ENCODE results near the gene S100A7.

S100A7 gene

DNA sequence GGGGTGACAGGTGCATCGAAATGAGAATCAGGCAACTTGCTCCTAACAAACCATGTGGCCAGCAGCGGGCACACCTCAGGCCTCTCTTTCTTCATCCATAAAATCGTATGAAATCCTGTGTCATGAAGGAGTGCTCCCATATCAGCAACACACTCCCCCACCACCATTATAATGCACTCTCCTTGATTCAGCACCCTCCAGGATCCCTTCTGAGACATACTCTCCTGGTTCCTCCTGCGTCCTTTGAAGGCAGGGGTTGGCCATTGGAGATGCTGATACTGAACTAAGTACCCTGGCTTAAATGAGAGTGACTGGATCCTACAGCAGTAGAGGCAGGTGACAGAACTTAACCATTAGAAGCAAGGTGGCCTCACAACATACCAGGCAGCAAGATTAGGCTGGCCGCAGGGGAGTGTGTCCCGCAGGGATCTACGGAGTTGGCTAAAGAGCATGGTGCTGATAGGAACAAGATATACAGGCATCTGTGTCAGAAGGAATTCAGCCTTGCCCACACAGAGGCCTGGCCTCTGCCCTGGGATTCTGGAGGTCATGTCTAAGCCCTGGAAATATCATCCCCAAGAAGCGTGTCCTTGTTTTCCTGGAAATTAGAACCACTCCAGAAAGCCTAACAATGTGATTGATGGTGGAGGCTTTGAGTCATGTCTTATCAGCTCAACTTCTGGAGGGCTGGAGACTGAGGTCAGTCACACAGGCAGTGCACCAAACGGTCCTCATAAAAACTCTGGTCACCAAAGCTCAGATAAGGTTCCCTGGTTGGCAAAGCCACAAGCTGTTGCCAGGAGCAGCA is 27.4 kb downstream of the S100A7 start:
- Histone ChIP-seq H3K36me3 (ENCODE audit: control insufficient read depth, insufficient read depth, low read length) (no peaks in the 10 kb centered on the region), H3K4me3 (ENCODE audit: insufficient read depth, low read depth, low read length, poor library complexity, severe bottlenecking) (no peak overlapping the region), H3K4me1 (ENCODE audit: control insufficient read depth, insufficient read depth, low read length, poor library complexity, severe bottlenecking) (no peaks in the 10 kb centered on the region), H3K27me3 (replicated peaks; ENCODE audit: control insufficient read depth, insufficient read depth, low read length, poor library complexity, severe bottlenecking) (no peaks in the 10 kb centered on the region), H3K27ac (ENCODE audit: insufficient read depth, low read length, poor library complexity, severe bottlenecking) (no peak overlapping the region), H3K9me3 (ENCODE audit: control insufficient read depth, low read length) (no peaks in the 10 kb centered on the region)
- DNase-seq, result no peak

DNA sequence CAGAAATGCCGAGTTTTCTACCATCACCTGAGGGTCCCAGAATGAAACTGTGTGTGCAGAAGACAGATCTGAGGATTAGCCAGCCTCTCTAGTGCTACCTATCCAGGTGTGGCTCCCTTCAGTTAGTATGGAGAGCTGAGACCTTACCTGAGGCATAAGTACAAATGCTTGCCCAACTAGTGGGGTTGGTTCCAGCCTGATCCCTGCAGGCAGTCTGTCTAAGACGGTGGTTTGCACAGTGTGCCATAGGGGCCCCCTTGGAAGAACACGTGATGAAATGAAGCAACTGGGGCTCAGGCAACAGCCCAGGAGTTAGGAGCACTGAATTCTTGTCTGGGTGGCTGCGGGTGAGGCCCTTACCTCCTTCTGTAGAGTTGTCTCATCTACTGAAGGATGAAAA is 28.5 kb downstream of the S100A7 start:
- H3K4me1 ChIP-seq (ENCODE audit: control insufficient read depth, insufficient read depth, low read length, poor library complexity, severe bottlenecking), result no peaks in the 10 kb centered on the region
- H3K4me3 ChIP-seq (ENCODE audit: insufficient read depth, low read depth, low read length, poor library complexity, severe bottlenecking), result no peak overlapping the region
- no peaks in the 10 kb centered on the region for H3K9me3 ChIP-seq (ENCODE audit: control insufficient read depth, low read length)
- H3K36me3 ChIP-seq (ENCODE audit: control insufficient read depth, insufficient read depth, low read length), result no peaks in the 10 kb centered on the region
- DNase-seq, result no peak
- no peak overlapping the region for H3K27ac ChIP-seq (ENCODE audit: insufficient read depth, low read length, poor library complexity, severe bottlenecking)
- H3K27me3 ChIP-seq (replicated peaks; ENCODE audit: control insufficient read depth, insufficient read depth, low read length, poor library complexity, severe bottlenecking), result no peaks in the 10 kb centered on the region

DNA sequence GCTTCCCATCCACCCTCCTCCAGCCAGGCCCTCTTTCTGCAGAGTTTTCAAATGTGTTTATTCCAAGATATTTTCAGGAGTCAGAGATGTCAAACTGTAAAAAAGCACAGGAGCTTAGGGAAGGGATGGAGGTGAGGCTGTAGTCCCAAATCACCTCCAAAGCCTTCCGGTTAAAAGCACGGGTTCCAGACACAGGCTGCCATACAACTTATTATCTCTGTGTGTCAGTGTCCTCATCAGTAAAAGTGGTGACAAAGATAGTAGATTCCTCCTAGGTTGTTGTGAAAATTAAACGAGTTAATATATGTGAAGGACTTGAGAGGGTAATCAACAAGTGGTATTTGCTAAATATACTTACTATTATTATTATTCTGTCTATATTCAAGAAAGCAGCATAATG is 29.0 kb downstream of the S100A7 start:
- H3K4me3 ChIP-seq (ENCODE audit: insufficient read depth, low read depth, low read length, poor library complexity, severe bottlenecking), result no peak overlapping the region

DNA sequence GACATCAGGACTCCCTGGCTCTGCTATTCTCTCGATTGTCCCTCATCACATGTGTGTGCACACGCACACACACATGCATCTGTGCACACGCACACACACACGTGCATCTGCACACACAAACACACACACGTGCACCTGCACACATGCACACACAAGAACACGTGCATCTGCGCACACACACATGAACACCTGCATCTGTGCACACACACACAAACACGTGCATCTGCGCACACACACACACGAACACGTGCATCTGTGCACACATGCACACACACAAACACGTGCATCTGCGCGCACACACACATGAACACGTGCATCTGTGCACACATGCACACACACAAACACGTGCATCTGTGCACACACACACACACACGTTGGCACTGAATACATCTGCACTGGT is 29.4 kb downstream of the S100A7 start:
- H3K27ac ChIP-seq (ENCODE audit: insufficient read depth, low read length, poor library complexity, severe bottlenecking), result no peak overlapping the region
- no peaks in the 10 kb centered on the region for H3K36me3 ChIP-seq (ENCODE audit: control insufficient read depth, insufficient read depth, low read length)
- H3K27me3 ChIP-seq (replicated peaks; ENCODE audit: control insufficient read depth, insufficient read depth, low read length, poor library complexity, severe bottlenecking), result no peaks in the 10 kb centered on the region
- no peak overlapping the region for H3K4me3 ChIP-seq (ENCODE audit: insufficient read depth, low read depth, low read length, poor library complexity, severe bottlenecking)
- H3K4me1 ChIP-seq (ENCODE audit: control insufficient read depth, insufficient read depth, low read length, poor library complexity, severe bottlenecking), result no peaks in the 10 kb centered on the region
- H3K9me3 ChIP-seq (ENCODE audit: control insufficient read depth, low read length), result no peaks in the 10 kb centered on the region
- no peak for DNase-seq

More for the DNA sequence above, 29.0 kb downstream of the S100A7 start:
- Histone ChIP-seq H3K4me1 (ENCODE audit: control insufficient read depth, insufficient read depth, low read length, poor library complexity, severe bottlenecking) (no peaks in the 10 kb centered on the region), H3K27me3 (replicated peaks; ENCODE audit: control insufficient read depth, insufficient read depth, low read length, poor library complexity, severe bottlenecking) (no peaks in the 10 kb centered on the region), H3K27ac (ENCODE audit: insufficient read depth, low read length, poor library complexity, severe bottlenecking) (no peak overlapping the region), H3K9me3 (ENCODE audit: control insufficient read depth, low read length) (no peaks in the 10 kb centered on the region), H3K36me3 (ENCODE audit: control insufficient read depth, insufficient read depth, low read length) (no peaks in the 10 kb centered on the region)
- DNase-seq, result no peak

DNA sequence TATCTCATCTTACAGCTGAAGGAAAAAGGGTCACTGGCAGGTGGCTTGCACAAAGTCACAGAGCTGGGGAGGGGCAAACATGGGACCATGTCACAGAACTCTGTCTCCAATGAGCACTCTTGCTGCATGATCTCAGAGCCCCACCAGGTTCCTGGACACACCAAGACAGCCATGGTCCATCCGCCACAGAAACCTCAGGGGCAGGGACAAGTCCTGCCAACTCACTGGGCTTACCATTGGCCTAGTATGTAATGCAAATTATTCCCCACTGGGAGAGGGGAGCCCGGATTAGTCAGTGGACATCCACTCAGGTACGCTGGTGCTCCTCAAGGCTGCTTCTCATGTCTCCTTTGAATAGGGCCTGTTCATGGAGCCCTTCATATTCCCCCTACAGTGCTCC is 29.9 kb downstream of the S100A7 start:
- no peaks in the 10 kb centered on the region for H3K9me3 ChIP-seq (ENCODE audit: control insufficient read depth, low read length)
- H3K27ac ChIP-seq (ENCODE audit: insufficient read depth, low read length, poor library complexity, severe bottlenecking), result no peak overlapping the region
- no peaks in the 10 kb centered on the region for H3K4me1 ChIP-seq (ENCODE audit: control insufficient read depth, insufficient read depth, low read length, poor library complexity, severe bottlenecking)
- H3K36me3 ChIP-seq (ENCODE audit: control insufficient read depth, insufficient read depth, low read length), result no peaks in the 10 kb centered on the region
- DNase-seq, result no peak
- no peak overlapping the region for H3K4me3 ChIP-seq (ENCODE audit: insufficient read depth, low read depth, low read length, poor library complexity, severe bottlenecking)
- H3K27me3 ChIP-seq (replicated peaks; ENCODE audit: control insufficient read depth, insufficient read depth, low read length, poor library complexity, severe bottlenecking), result no peaks in the 10 kb centered on the region

DNA sequence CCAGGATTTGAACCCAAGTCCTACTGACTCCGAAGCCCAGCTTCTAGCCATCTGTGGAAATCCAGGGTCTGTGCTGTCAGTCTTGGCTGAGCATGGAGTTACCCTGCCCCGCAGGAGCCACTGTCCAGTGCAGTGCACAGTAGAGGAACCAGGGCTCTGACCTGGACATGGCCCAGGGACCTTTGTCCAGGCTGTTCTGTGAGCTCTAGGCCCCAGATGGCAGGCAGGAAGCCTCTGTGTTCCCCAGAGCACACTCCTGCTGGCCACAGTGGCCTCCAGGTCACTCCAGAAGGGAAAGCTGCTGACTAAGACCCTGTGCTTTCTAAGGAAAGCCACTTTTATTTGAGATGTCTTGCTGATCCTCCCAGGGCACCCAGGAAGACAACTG is 30.3 kb downstream of the S100A7 start:
- Histone ChIP-seq H3K4me1 (ENCODE audit: control insufficient read depth, insufficient read depth, low read length, poor library complexity, severe bottlenecking) (no peaks in the 10 kb centered on the region), H3K27me3 (replicated peaks; ENCODE audit: control insufficient read depth, insufficient read depth, low read length, poor library complexity, severe bottlenecking) (no peaks in the 10 kb centered on the region), H3K27ac (ENCODE audit: insufficient read depth, low read length, poor library complexity, severe bottlenecking) (no peak overlapping the region)

DNA sequence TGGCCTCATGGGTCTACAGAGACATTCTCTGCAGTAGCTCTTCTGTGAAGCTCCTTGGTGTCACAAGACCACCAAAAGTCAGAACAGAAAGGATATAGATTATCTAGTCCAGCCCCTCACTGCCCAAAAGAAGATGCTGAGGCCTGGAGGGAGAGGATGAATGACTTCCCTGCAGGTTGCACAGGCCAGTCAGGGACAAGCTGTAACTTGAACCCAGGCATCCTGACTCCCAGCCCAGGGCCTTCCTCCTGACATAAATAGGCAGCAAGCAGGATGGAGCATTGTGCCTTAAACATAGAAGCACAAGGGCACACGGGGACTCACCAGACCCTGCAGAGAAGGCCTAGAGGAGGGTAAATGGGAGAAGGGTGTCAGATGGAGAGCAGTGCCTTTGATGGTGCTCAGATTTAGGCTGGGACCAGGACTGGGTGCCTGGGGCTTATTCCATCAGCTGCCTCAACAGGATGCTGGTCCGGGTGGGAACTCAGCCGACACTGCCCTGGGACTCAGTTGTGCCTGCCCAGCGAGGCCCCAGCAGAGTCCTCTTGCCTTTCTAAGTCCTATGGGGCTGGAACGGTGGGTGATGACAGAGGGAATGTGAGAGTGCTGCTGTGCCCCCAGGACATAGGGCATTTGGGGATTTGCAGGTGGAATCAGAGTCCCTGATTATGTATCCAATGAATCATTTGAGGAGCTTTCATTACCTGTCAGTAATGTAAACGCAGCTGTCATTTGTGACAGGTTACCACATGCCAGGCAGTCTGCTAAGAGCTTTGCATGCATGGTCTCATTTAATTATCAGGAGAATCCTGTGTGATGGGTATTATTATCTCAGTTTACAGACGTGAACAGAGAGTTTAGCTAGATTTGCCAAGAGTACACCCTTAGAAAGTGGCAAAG is 30.9 kb downstream of the S100A7 start:
- Histone ChIP-seq H3K4me3 (ENCODE audit: insufficient read depth, low read depth, low read length, poor library complexity, severe bottlenecking) (no peak overlapping the region), H3K36me3 (ENCODE audit: control insufficient read depth, insufficient read depth, low read length) (no peaks in the 10 kb centered on the region), H3K4me1 (ENCODE audit: control insufficient read depth, insufficient read depth, low read length, poor library complexity, severe bottlenecking) (no peaks in the 10 kb centered on the region), H3K27me3 (replicated peaks; ENCODE audit: control insufficient read depth, insufficient read depth, low read length, poor library complexity, severe bottlenecking) (no peaks in the 10 kb centered on the region), H3K27ac (ENCODE audit: insufficient read depth, low read length, poor library complexity, severe bottlenecking) (no peak overlapping the region), H3K9me3 (ENCODE audit: control insufficient read depth, low read length) (no peaks in the 10 kb centered on the region)
- no peak for DNase-seq

More for the DNA sequence above, 30.3 kb downstream of the S100A7 start:
- no peak for DNase-seq
- Histone ChIP-seq H3K36me3 (ENCODE audit: control insufficient read depth, insufficient read depth, low read length) (no peaks in the 10 kb centered on the region), H3K9me3 (ENCODE audit: control insufficient read depth, low read length) (no peaks in the 10 kb centered on the region), H3K4me3 (ENCODE audit: insufficient read depth, low read depth, low read length, poor library complexity, severe bottlenecking) (no peak overlapping the region)

DNA sequence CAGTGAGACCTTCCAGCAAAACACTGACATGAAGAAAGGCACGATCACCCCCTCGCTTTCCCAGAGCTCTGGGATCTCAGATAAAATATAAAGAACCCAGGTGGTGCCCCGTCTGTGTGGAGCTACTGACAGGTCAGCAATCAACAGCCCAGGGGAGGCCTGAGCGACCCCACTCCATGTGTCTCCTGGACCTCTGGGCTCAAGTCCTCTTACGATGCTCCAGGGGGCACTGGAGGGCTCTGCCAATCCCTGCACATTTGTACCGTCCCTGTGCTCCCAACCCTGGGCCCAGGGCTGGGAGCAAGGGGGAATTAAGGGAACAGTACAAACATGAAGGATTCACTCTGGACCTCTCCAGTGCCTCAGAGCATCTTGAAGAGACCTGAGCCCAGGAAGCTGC is 31.7 kb downstream of the S100A7 start:
- Histone ChIP-seq H3K27me3 (replicated peaks; ENCODE audit: control insufficient read depth, insufficient read depth, low read length, poor library complexity, severe bottlenecking) (no peaks in the 10 kb centered on the region), H3K9me3 (ENCODE audit: control insufficient read depth, low read length) (no peaks in the 10 kb centered on the region), H3K4me3 (ENCODE audit: insufficient read depth, low read depth, low read length, poor library complexity, severe bottlenecking) (no peak overlapping the region), H3K27ac (ENCODE audit: insufficient read depth, low read length, poor library complexity, severe bottlenecking) (no peak overlapping the region), H3K36me3 (ENCODE audit: control insufficient read depth, insufficient read depth, low read length) (no peaks in the 10 kb centered on the region), H3K4me1 (ENCODE audit: control insufficient read depth, insufficient read depth, low read length, poor library complexity, severe bottlenecking) (no peaks in the 10 kb centered on the region)
- DNase-seq, result no peak

DNA sequence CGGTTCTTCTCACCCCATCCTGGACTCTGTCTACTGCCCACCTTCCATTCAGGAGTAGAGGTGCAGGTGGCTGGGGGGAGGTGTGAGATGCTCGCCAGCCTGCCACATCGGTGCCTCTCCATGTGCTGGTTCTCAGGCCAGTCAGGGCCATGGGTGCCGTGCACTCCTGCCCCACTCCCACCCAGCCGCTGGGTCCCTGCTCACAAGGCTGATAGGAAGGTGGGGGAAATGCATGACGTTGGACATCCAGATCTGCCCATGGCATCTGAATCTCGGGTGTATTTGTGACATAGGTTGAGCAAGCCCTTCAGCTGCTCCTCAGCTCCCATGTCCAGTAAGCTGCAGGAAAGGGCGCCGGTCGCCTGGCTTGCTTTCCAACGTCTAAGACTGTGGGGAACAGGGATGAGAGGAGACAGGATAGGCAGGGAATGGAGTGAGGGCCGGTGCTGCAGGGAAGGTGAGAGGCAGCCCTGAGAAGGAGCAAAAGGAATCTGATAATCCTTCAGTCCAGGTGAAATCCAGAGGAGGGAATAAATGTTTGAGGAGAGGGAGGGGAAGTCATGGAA is 32.3 kb downstream of the S100A7 start:
- Histone ChIP-seq H3K27me3 (replicated peaks; ENCODE audit: control insufficient read depth, insufficient read depth, low read length, poor library complexity, severe bottlenecking) (no peaks in the 10 kb centered on the region), H3K4me3 (ENCODE audit: insufficient read depth, low read depth, low read length, poor library complexity, severe bottlenecking) (no peak overlapping the region), H3K36me3 (ENCODE audit: control insufficient read depth, insufficient read depth, low read length) (no peaks in the 10 kb centered on the region), H3K4me1 (ENCODE audit: control insufficient read depth, insufficient read depth, low read length, poor library complexity, severe bottlenecking) (no peaks in the 10 kb centered on the region), H3K27ac (ENCODE audit: insufficient read depth, low read length, poor library complexity, severe bottlenecking) (no peak overlapping the region), H3K9me3 (ENCODE audit: control insufficient read depth, low read length) (no peaks in the 10 kb centered on the region)
- no peak for DNase-seq

DNA sequence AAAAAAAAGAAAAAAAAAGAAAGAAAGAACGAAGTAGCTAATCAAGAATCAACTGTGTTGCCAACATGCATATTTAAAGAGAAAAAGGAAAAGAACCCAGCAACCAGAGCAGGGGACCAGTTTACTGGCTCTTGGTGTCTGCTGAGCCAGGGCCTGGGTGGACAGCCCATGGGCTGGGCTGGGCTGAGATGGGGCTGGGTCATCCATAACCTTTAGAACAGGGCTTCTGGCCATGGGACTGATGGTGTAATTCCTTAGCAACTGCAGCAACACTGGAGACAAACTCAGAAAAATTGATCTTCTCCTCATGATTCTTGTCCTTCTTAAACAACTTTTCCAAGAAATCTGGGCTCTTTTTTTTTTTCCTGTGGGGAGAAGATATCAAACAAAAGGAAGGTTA is 33.6 kb downstream of the S100A7 start:
- no peaks in the 10 kb centered on the region for H3K27me3 ChIP-seq (replicated peaks; ENCODE audit: control insufficient read depth, insufficient read depth, low read length, poor library complexity, severe bottlenecking)
- no peaks in the 10 kb centered on the region for H3K9me3 ChIP-seq (ENCODE audit: control insufficient read depth, low read length)
- no peak overlapping the region for H3K27ac ChIP-seq (ENCODE audit: insufficient read depth, low read length, poor library complexity, severe bottlenecking)
- DNase-seq, result no peak
- H3K4me1 ChIP-seq (ENCODE audit: control insufficient read depth, insufficient read depth, low read length, poor library complexity, severe bottlenecking), result no peaks in the 10 kb centered on the region
- H3K4me3 ChIP-seq (ENCODE audit: insufficient read depth, low read depth, low read length, poor library complexity, severe bottlenecking), result no peak overlapping the region
- no peaks in the 10 kb centered on the region for H3K36me3 ChIP-seq (ENCODE audit: control insufficient read depth, insufficient read depth, low read length)

All from effector memory CD4-positive, alpha-beta T cell (primary cell).